Astrocyte of the spinal cord (primary cell): ENCODE results near the gene TXNRD1.

ENCODE experiments used
- DNase-seq: peaks from one replicate; pipeline ENCODE4 v3.0.0; 2011; ENCODE audit warnings: low read depth, low spot score
- H3K4me3 ChIP-seq: 2 replicates; pipeline ENCODE4 v1.5.1; 2011; ENCODE audit warnings: low read depth, mild to moderate bottlenecking, low read length, moderate library complexity
- in situ Hi-C: cut with HindIII; loops from 2 replicates; pipeline ENCODE4 v1.10.0; 2017; ENCODE audit warnings: low sequenced_read_pairs
- TF ChIP-seq, protein P1 (sequence below): IDR thresholded peaks from 2 replicates; pipeline ENCODE4 v1.5.1; 2012; ENCODE audit warnings: low read depth, mild to moderate bottlenecking, low read length, inconsistent platforms

The TXNRD1 gene

DNA sequence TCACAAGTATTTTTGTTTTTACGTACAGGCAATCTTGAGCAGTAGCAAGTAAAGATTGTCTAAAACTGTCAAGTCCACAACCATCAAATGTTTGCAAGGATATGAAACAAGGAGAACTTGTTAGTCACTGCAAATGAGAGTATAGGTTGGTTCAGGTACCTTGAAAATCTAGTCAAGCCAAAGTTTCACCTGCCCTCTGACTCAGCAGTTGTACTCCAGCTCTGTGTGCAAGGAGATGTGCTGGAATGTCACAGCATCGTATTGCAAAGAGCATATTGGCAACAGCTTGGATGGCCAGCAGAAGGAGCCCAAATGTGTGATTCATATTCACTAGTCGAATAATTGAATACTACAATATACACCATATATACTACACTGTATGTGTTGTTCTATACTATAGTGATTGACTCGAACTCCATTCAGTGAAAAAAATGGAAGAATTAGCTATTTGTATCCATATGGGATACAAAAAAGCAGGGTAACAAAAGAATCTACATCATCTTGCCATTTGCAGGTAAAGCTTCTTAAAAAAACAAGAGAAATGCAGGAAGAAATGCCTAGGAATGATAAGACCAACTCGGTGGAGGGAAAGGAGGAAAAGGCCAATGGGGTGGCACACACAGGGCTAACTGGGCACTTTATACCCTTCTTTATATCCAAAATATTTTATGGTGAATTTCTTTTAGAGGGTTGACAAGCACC, 131.9 kb downstream of the TXNRD1 start:
- in situ Hi-C loops = no loop called here
- no peak overlapping the region for H3K4me3 ChIP-seq
- TF ChIP-seq, protein P1, sequence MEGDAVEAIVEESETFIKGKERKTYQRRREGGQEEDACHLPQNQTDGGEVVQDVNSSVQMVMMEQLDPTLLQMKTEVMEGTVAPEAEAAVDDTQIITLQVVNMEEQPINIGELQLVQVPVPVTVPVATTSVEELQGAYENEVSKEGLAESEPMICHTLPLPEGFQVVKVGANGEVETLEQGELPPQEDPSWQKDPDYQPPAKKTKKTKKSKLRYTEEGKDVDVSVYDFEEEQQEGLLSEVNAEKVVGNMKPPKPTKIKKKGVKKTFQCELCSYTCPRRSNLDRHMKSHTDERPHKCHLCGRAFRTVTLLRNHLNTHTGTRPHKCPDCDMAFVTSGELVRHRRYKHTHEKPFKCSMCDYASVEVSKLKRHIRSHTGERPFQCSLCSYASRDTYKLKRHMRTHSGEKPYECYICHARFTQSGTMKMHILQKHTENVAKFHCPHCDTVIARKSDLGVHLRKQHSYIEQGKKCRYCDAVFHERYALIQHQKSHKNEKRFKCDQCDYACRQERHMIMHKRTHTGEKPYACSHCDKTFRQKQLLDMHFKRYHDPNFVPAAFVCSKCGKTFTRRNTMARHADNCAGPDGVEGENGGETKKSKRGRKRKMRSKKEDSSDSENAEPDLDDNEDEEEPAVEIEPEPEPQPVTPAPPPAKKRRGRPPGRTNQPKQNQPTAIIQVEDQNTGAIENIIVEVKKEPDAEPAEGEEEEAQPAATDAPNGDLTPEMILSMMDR = no peak
- DNase-seq = peak; percentile 19

DNA sequence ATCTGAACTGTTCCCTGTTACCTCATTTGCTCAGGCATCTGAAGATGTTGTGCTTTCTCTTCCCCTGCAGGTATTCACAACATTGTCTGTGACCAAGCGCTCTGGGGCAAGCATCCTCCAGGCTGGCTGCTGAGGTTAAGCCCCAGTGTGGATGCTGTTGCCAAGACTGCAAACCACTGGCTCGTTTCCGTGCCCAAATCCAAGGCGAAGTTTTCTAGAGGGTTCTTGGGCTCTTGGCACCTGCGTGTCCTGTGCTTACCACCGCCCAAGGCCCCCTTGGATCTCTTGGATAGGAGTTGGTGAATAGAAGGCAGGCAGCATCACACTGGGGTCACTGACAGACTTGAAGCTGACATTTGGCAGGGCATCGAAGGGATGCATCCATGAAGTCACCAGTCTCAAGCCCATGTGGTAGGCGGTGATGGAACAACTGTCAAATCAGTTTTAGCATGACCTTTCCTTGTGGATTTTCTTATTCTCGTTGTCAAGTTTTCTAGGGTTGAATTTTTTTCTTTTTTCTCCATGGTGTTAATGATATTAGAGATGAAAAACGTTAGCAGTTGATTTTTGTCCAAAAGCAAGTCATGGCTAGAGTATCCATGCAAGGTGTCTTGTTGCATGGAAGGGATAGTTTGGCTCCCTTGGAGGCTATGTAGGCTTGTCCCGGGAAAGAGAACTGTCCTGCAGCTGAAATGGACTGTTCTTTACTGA, 132.9 kb downstream of the TXNRD1 start:
- in situ Hi-C loops = no loop called here
- no peak overlapping the region for H3K4me3 ChIP-seq
- DNase-seq = no peak
- TF ChIP-seq, protein P1 = no peak

DNA sequence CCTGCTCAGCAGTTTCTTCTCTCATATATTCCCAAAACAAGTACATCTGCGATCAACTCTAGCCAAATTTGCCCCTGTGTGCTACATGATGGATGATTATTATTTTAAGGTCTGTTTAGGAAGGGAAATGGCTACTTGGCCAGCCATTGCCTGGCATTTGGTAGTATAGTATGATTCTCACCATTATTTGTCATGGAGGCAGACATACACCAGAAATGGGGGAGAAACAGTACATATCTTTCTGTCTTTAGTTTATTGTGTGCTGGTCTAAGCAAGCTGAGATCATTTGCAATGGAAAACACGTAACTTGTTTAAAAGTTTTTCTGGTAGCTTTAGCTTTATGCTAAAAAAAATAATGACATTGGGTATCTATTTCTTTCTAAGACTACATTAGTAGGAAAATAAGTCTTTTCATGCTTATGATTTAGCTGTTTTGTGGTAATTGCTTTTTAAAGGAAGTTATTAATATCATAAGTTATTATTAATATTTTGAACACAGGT, 133.5 kb downstream of the TXNRD1 start:
- TF ChIP-seq, protein P1 = no peak
- DNase-seq = no peak
- in situ Hi-C loops = no loop called here
- H3K4me3 ChIP-seq = no peak overlapping the region

DNA sequence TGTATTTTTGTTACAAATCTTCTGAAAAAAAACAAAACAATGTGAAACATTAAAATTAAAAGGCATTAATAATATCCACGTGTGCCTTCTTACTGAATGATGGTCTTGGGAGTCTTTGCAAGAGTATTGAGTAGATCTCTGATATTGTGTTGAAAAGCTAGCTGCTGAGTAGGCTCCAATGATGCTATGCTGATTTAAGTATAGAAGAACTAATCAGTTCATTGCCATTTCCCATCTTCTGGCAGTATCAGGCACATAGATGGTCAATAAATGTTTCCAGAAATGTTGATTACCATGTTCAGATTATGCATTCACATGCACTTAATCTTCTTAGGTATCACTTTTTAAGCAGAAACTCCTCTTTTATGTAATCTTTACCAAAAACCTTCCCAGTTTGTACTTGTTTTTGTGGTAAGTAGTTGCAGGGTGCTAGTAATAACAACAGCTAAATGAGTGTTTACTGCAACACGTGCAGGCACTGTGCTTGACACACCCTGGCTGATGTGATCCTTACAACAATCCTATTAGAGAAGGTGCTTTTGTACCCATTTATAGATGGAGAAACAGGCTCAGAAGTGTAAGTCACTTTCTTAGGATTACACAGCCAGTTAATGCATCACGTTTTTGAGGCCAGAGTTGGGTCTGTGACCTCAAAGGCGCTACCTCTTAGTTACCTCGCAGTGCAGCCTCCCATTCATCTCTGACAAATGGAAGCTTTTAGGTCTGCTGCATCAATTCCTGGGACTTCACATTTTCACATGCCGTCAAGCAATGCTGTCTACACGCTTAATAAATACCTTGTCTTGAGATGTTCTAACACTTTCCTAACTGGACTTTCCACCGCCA, 134.9 kb downstream of the TXNRD1 start:
- in situ Hi-C loops = no loop called here
- no peak for DNase-seq
- TF ChIP-seq, protein P1 = no peak
- H3K4me3 ChIP-seq = no peak overlapping the region

DNA sequence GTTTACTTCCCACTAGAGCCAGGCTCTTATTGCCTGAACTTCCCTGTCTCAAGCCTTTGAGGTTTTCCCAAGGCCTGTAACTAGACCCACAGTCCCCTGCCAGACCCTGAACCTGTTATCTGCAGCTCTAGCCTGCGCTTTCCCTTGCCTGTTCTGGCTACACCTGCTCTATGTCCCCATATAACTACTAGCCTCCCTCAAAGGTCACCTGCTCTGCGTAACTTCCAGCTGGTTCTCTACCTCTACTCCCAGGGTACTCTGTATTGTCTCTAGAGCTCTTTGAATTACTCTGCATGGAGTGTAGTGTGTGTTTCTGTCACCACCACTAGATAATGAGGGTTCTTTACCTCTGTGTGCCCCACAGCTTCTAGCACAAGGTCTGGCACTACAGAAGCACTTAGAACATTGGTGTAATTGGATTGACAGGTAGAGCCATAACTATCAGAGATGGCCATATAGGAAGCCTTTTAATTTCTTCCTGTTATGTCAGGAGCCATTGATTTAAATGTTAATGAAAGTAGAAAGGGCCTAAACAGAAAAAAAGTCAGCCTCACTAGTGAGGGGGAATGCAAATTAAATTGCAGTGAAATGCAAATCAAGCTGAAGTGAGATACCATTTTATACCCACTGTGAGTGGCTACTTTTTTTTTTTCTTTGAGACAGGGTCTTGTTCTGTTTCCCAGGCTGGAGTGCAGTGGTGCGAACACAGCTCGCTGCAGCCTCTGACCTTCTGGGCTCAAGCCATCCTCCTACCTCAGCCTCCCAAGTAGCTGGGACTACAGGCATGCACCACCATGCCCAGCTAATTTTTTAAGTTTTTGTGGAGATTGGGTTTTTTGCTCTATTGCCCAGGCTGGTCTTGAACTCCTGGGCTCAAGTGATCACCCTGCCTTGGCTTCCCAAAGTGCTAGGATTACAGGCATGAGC, 135.7 kb downstream of the TXNRD1 start:
- in situ Hi-C loops = no loop called here
- H3K4me3 ChIP-seq = no peak overlapping the region
- TF ChIP-seq, protein P1 = no peak
- no peak for DNase-seq
